Forelimb muscle (tissue), 1 donor: ENCODE measurements around the gene HOXB5. TPM values are rescaled to one million over a fixed set of nuclear protein-coding genes. Genes with fewer than 3 reads are reported as not detected.

ENCODE experiments used
- DNase-seq: peaks from one replicate; pipeline ENCODE4 v3.0.0-alpha.2; 2013; ENCODE audit warnings: low read depth
- polyA plus RNA-seq: library from polyadenylated mRNA; unstranded; fragments of 120-200 nt; gene quantifications from one replicate; pipeline ENCODE4 v1.2.1, GENCODE V29; 2013; ENCODE audit not compliant: insufficient read length

The HOXB5 gene
- polyA plus RNA-seq: 0.81 TPM

DNA sequence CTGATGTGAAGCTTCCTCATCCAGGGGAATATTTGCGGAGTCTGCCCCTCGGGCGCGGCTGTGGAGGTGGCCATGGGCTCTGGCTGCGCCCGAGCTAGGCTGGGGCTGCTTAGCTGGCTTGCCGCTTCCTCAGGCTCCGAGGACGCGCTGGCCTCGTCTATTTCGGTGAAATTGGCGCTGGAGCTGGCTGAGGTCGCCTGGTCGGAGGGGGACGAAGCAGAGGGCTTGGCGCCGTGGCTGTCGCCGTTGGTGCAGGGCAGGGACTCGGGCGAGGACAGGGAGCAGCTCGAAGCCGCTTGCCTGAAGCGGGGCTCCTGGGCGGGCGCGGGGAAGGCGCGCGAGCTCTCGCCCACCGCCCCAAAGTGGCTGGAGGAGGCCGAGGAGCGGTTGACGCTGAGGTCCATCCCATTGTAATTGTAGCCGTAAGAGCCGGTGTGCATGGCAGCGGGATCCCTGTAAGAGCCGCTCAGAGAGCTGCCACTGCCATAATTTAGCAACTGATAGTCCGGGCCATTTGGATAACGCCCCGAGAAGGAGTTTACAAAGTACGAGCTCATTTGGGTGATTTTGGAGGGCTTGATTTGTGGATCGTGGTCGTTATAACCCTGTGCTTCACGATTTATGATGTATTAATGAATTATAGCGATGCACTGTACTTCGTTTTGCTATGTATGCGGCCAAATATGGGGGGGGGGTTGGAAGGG, at the start of gene HOXB5:
TSS of gene HOXB5 (minus strand) at position 654 of the 704 bp plus-strand sequence. CDS start at position 557, 97 bp downstream.
- no peak for DNase-seq

GRCh38 chr17:48642843-48643696, 49.5 kb upstream of the HOXB5 start:
- no peak for DNase-seq

DNA sequence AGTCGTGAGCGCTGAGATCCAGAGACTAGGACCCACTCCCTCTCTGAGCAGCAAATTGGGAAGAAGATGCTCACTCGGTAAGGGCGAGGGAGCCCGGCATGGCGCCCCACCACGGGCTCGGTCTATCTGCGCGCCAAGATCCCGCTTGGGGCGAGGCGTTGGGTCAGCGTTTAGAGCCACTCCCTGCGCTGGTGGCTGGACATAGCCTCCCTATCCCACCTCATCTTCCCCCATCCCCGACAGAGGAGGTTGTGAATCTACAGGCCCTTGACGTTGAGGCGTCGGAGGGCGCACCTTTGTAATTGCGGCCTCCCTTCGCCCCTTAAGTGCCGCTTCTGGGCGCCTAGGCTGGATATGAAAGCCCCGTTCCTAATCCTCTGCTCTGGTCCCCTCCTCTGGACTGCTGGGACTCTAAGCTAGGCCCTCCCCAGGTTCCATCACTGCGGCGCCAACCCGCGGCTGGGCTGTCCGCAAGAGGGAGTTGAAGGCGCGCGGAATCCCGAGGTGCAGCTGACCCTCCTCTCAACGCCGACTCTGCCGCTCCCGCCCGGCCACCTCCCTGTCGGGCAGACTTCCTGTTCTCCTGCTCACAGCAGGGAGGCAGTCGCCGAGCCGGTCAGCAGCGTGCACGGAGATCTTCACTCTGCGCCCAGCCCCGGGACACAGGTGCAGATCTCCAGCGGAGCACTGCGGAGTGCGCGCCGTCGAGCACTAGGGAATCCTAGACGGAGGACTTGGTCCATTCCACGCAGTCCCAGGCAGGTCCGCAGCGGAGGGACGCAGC, 48.7 kb upstream of the HOXB5 start:
- no peak for DNase-seq

- no peak for DNase-seq
Measured at GRCh38 chr17:48641541-48642058, 48.0 kb upstream of the HOXB5 start.

- no peak for DNase-seq
Measured at GRCh38 chr17:48640858-48641180, 47.2 kb upstream of the HOXB5 start.

- no peak for DNase-seq
Measured at GRCh38 chr17:48639982-48640857, 46.6 kb upstream of the HOXB5 start.

- DNase-seq: no peak
Measured at GRCh38 chr17:48639136-48639535, 45.6 kb upstream of the HOXB5 start.

DNA sequence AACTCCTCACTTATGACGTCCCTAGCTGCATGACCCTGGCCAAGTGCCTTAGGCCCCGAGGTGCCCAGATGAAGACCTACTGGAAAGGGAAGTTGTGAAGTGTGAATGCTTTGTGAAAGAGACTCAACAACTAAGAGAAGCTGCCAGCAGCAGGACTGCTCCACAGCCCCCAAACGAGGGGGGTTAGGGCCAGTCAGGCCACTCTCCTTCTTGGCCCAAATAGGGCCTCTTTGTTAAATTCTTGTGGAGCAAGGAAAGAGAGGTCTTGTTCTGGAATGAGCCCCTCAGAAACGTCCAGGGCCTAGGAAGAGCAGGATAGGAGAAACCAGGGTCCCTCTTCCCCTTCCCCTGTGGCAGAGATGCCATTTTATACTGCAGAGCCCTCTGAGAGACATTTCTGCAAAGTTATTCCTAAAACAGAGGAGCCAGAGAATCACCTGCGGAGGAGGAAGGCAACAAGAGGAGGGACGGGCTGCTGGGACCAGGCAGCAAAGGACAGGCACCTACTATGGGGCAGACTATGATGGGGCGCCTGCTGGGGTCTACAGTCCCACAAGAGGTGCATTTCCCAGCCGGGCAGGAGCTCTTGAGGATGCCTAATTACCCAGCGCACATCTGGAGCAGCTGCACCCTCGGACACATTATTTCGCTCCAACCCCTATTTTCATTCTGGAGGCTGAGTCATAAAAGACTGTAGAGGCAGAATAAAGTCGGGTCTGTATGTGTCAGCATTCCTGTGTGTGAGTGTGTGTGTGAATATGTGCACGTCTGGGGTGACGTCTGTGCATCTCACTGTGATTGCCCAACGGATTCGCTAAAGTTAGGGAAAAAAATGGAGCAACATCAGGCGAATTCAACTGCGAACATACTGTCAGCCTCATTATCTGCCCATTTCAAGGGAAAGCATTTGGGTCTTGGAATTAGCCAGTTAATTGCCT, 44.0 kb upstream of the HOXB5 start:
- DNase-seq: no peak

DNA sequence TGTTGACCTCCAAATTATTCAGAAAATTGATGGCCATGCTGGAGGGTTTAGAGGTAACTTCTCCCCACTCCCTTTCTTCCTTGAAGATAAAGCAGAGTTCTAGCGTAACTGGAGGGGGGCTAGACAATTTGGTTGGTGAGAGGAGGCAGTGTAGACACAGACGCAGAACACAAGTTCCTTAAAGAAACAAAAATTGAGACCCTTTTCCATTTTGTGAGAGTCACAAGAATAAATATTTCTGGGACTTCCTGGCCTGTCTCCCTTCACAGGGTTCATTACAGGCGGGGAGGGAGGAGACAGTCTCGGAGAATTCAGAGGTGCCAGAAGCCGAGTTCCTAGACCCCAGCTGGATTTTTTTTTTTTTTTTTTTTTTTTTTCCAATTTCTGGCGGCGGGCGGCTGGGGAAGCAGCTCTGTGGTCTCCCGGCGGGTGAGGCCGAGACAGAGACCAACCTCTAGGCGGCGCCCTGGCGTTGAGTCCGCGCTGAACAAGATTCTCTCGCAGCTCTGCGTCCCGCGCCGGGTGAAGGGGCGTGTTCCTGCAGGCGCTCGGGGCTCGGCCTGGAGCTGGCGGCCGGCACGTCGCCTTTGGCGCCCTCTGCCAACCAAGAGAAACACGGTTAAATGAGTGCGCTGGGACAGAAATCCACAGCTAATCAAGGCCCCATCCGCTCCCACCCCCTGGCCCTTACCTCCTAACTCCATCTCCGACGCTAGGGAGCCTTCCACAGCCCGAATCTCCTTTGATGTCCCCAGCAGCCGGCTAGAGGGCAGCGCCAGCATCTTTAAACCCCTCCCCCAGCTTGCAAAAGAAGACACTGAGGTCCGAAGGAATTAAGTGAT, 42.8 kb upstream of the HOXB5 start:
- no peak for DNase-seq

DNA sequence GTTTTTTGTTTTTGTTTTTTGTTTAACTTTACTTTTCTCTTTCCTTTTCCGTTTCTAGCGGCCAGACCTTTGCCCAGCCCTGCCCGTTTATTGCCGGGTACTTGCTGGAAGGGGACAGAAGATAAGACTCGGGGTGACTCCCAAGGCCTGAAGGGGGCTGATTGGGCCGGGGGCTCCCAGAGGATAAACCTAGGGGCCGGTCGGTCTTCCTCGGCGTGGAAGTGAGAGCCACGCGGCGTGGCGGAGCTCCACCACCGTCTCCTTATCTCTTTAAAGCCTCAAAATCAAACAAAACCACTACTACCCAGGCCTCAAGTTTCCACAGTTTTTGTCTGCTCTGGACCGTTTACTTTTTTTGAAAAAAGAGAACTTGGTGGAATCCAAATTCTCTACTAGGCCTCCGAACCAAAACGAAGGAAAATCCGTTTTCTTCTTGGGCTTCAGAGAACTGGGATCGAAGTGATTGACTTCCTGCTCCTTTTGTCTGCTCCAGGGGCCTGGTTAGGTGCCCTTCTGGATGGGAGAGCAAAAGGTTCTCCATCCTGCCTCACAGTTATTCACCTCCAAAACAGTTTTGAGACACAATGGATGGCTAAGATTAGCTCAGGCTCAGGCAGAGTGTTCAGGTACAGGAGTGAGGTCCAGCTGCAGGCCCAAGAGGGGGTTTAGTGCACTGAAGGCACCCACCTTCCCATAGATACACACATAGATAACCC, 41.1 kb upstream of the HOXB5 start:
- DNase-seq: no peak

DNA sequence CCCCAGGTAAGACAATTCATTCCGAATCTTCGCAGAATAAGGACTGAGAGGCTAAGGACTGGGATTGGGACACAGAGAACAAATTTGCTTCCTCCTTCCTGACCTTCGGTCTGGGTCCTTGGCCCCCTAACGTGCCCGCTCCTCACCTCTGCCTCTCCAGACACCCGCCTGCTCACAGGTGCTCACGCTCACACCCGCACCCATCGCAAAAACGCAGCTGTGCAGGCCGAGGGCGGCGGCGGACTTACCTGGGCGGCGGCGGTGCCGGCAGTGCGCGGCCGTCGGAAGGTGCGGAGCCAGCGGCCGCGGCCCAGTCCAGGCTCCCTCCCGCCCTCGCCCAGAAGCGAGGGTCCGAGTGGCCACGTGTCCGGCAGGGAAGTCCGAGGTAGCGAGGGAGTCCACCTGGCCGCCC, 39.7 kb upstream of the HOXB5 start:
- DNase-seq: no peak

- no peak for DNase-seq
Measured at GRCh38 chr17:48632579-48633265, 39.1 kb upstream of the HOXB5 start.

DNA sequence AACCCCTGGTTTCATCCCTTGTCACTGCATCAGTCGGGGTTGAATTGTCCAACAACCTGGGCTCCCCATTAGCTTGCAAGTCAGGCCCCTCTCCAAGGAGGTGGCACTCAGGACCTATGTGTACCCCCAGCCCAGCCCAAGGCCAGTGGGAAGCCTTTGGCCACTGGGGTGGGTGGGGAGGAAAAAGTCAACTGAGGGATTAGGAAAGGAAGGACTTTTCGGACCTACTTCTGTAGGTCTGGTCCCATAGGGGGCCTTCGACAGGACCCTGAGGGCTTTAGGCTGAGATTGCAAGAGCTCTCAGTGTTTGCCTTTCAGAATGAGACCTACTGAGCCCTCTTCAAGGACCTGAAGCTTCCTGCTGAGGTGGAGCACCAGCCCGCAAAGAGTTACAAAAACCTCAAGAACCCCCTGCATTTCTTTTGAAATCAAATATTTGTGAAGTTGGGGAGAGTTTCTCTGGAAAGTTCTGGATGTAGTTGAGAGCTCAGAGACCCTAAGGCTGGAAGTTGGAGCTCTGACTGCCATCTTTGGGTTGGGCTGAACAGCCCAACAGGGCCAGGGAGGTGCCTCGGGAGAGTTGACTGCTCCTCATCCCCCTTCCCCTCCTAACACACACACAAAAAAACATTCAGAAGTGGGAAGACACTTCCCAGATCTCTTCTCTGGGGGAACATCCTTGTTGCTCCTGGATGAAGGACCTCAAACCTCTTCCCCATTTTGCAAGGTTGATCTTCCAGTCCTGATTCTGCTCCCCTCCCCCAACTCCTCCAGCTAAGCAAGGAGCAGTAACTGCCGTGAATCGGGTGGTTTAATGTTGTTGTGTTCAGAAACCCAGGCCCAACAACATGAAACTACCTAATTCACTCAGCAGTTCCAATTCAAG, 38.4 kb upstream of the HOXB5 start:
- DNase-seq: no peak

GRCh38 chr17:48630925-48631692, 37.5 kb upstream of the HOXB5 start:
- DNase-seq: no peak

GRCh38 chr17:48630009-48630924, 36.7 kb upstream of the HOXB5 start:
- no peak for DNase-seq
